SU-DHL-6 (cell line): ENCODE results near the gene NAIF1.

Experiments used
- CTCF ChIP-seq: fragments of 200-600 bp; sonication (generic); IDR thresholded peaks from one replicate; pipeline ENCODE4 v1.5.1; 2017; ENCODE audit warnings: antibody characterized with exemption, mild to moderate bottlenecking, low read length, moderate library complexity; ENCODE audit not compliant: insufficient read depth, poor library complexity, severe bottlenecking
- EZH2phosphoT487 ChIP-seq: fragments of 200-600 bp; sonication (generic), shearing (Covaris generic); conservative IDR thresholded peaks from 2 replicates; pipeline ENCODE4 v1.6.1; 2018; ENCODE audit warnings: mild to moderate bottlenecking, antibody characterized with exemption, low read length, moderate library complexity, mixed read lengths

GRCh38 chr9:128105538-128106175, 38.5 kb upstream of the NAIF1 start:
- TF ChIP-seq CTCF: no peak
- no peak for TF ChIP-seq EZH2phosphoT487
